ENCODE results near the gene ZBTB25. TPM values are rescaled to one million over a fixed set of nuclear protein-coding genes. Genes with fewer than 3 reads are reported as not detected.

ZBTB25 gene
- total RNA-seq, 2 donors from 2014 or later: 7.9 to 10.6 TPM

DNA sequence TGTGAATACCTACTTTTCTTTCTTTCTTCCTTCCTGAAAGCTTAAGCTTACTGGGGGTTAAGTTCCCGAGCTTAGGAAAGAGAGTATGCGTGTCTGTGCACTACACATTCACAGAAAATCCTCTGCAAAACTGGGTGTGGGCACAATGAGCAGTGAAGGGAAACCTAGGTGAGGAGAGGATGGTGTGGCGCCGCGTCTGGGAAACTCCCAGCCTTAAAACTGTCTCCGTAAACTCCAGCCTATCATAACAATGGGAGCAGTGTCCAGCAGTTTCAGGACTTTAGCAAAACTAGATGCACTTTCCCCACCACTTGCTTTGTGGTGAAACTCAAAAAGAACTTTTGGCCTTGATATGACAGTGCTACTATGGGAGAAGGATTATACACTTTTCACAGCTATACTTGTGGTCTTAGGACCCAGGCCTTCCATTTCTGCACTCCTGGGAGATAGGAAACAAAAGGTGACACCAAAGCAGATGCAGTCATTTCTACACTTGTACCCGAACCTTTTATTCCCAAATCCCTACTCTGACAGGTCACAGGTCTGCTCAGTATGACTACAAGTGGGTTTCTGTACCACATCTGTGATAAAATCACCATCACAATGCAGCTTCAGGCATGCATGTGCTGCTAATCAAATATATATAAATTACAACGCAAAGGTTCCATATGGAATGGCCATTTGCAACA, 27.9 kb downstream of the ZBTB25 start:
- no peak for DNase-seq
- 87 to 88% methylated on average over 8 of the region's 8 CpGs for WGBS, 2 donors

DNA sequence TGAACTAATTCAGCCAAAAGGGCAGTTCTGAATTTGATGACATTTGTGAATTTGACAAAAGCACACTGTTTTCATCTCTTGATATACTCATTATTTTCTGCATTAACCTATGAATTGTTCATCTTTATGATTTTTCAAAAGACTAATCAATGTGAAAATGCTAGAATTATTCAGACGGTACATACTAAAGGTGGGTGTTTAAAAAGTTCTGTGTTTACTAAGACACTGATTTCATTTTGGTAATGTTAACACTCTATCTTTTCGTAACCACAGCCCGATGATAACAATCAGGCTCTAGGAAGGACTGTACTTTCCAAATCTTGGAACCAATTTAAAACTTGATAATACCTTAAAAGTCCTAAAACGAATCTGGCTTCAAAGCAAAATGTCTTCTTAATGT, 28.9 kb downstream of the ZBTB25 start:
- TF ChIP-seq POLR2A (IDR thresholded peaks at IDR 0.05): no peak
- TF ChIP-seq, protein P1, sequence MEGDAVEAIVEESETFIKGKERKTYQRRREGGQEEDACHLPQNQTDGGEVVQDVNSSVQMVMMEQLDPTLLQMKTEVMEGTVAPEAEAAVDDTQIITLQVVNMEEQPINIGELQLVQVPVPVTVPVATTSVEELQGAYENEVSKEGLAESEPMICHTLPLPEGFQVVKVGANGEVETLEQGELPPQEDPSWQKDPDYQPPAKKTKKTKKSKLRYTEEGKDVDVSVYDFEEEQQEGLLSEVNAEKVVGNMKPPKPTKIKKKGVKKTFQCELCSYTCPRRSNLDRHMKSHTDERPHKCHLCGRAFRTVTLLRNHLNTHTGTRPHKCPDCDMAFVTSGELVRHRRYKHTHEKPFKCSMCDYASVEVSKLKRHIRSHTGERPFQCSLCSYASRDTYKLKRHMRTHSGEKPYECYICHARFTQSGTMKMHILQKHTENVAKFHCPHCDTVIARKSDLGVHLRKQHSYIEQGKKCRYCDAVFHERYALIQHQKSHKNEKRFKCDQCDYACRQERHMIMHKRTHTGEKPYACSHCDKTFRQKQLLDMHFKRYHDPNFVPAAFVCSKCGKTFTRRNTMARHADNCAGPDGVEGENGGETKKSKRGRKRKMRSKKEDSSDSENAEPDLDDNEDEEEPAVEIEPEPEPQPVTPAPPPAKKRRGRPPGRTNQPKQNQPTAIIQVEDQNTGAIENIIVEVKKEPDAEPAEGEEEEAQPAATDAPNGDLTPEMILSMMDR (IDR thresholded peaks at IDR 0.05): no peak
- DNase-seq: no peak
- Histone ChIP-seq H3K4me1 (no peaks in the 10 kb centered on the region), H3K27me3 (no peaks in the 10 kb centered on the region), H3K4me3 (no peak overlapping the region), H3K27ac (no peak overlapping the region), H3K9me3 (no peaks in the 10 kb centered on the region), H3K36me3 (replicated peaks in 1 of 2; ENCODE audit: insufficient read depth in 1 of 2, low read depth in 2 of 2) (no peaks in the 10 kb centered on the region)
- ATAC-seq: no peak
- intact Hi-C loops (cut with DNase I): no loop called here
- WGBS, 2 donors: 69 to 88% methylated on average over 4 of the region's 4 CpGs

More for the DNA sequence above, 27.9 kb downstream of the ZBTB25 start:
- H3K4me3 ChIP-seq: no peak overlapping the region
- no peaks in the 10 kb centered on the region for H3K36me3 ChIP-seq (replicated peaks in 1 of 2; ENCODE audit: insufficient read depth in 1 of 2, low read depth in 2 of 2)
- H3K27me3 ChIP-seq: no peaks in the 10 kb centered on the region
- no peaks in the 10 kb centered on the region for H3K9me3 ChIP-seq
- TF ChIP-seq, protein P1 (IDR thresholded peaks at IDR 0.05): no peak
- TF ChIP-seq POLR2A (IDR thresholded peaks at IDR 0.05): no peak
- no peak overlapping the region for H3K27ac ChIP-seq
- no peaks in the 10 kb centered on the region for H3K4me1 ChIP-seq
- intact Hi-C loops (cut with DNase I): no loop called here
- ATAC-seq: no peak

DNA sequence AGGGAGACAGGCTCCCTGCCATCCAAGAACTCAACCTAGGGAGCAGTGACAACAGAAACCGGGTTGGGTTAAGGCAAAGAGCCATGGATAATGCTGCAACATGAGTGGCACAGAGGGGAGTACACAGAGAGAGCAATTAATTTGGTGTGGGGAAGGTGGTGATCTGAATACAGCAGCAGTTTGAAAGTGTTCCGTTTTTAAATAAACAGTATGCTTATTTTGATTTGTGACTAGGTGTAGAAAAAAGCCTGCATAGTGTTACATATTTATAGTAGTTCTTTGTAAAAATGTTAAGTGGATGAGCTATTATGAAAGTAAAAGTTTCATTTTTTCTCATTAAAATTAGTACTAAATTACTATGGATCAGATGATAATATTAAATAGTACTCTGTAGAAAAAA, 29.6 kb downstream of the ZBTB25 start:
- Histone ChIP-seq H3K36me3 (replicated peaks in 1 of 2; ENCODE audit: insufficient read depth in 1 of 2, low read depth in 2 of 2) (no peaks in the 10 kb centered on the region), H3K27me3 (no peaks in the 10 kb centered on the region), H3K4me3 (no peak overlapping the region), H3K27ac (no peak overlapping the region), H3K4me1 (no peaks in the 10 kb centered on the region), H3K9me3 (no peaks in the 10 kb centered on the region)
- 47 to 70% methylated on average over 2 of the region's 2 CpGs for WGBS, 2 donors
- DNase-seq (no peak), ATAC-seq (no peak)
- intact Hi-C loops (cut with DNase I): no loop called here
- TF ChIP-seq POLR2A (IDR thresholded peaks at IDR 0.05): no peak
- TF ChIP-seq, protein P1 (IDR thresholded peaks at IDR 0.05): no peak

DNA sequence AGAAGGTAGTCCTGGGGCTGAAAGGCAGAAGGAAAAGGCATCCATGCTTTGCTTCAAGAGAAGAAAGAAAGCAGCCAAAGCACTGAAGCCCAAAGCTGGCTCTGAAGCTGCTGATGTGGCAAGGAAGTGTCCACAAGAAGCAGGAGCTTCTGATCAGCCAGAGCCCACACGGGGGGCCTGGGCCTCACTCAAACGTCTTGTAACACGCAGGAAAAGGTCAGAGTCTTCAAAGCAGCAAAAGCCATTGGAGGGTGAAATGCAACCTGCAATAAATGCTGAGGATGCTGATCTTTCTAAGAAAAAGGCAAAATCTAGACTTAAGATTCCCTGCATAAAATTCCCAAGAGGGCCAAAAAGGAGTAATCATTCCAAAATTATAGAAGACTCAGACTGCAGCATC, 35.2 kb downstream of the ZBTB25 start:
- Histone ChIP-seq H3K27ac (no peak overlapping the region), H3K4me3 (no peak overlapping the region), H3K9me3 (no peaks in the 10 kb centered on the region), H3K36me3 (replicated peaks in 1 of 2; ENCODE audit: insufficient read depth in 1 of 2, low read depth in 2 of 2) (no peaks in the 10 kb centered on the region), H3K27me3 (no peaks in the 10 kb centered on the region), H3K4me1 (peaks cover 15% of the 10 kb centered on the region)
- ATAC-seq (no peak), DNase-seq (no peak)
- intact Hi-C loops (cut with DNase I): no loop called here
- 62 to 71% methylated on average over 3 of the region's 3 CpGs for WGBS, 2 donors
- TF ChIP-seq POLR2A (IDR thresholded peaks at IDR 0.05): no peak
- TF ChIP-seq, protein P1 (IDR thresholded peaks at IDR 0.05): no peak

DNA sequence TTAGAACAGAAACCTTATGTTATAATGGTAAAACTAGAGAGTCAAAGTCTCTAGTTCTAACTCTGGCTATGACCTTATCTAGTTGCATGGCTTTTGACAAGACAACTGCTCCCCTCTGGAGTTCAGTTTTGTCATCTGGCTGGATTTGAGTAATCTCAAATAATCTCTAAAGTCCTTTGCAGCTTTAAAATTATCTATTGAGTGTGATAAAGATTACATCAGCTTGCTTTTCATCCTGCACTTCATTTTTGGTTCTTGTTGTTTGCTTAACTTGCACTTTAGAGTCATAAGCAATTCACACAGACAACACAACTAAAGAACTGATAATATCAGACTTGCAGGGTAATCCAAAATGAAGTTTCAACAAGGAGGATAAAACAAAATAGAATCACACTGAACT, 36.1 kb downstream of the ZBTB25 start:
- peaks cover 15% of the 10 kb centered on the region for H3K4me1 ChIP-seq
- H3K27me3 ChIP-seq: no peaks in the 10 kb centered on the region
- intact Hi-C loops (cut with DNase I): no loop called here
- H3K36me3 ChIP-seq (replicated peaks in 1 of 2; ENCODE audit: insufficient read depth in 1 of 2, low read depth in 2 of 2): no peaks in the 10 kb centered on the region
- DNase-seq (no peak), ATAC-seq (no peak)
- TF ChIP-seq, protein P1 (IDR thresholded peaks at IDR 0.05): no peak
- TF ChIP-seq POLR2A (IDR thresholded peaks at IDR 0.05): no peak
- H3K9me3 ChIP-seq: no peaks in the 10 kb centered on the region
- H3K27ac ChIP-seq: no peak overlapping the region
- H3K4me3 ChIP-seq: no peak overlapping the region
